OCI-LY1 (cell line): Measurements from ENCODE around the gene RGS10.

Source experiments
- H2AFZ ChIP-seq: fragments of 200-600 bp; sonication (generic), shearing (Covaris generic); 2 replicates; pipeline ENCODE4 v1.6.0; 2014; ENCODE audit warnings: antibody characterized with exemption, mild to moderate bottlenecking, low read length
- H3F3A ChIP-seq: fragments of 200-600 bp; sonication (generic), shearing (Covaris generic); 2 replicates; pipeline ENCODE4 v1.6.0; 2014; ENCODE audit warnings: mild to moderate bottlenecking, antibody characterized with exemption, low read length, moderate library complexity; ENCODE audit not compliant: insufficient read depth
- H3K27ac ChIP-seq: fragments of 200-600 bp; sonication (generic); 2 replicates; pipeline ENCODE4 v1.5.1; 2014; ENCODE audit warnings: low read length, mixed run types, mild to moderate bottlenecking, low read depth; ENCODE audit not compliant: poor library complexity, severe bottlenecking
- H3K27me3 ChIP-seq: fragments of 200-600 bp; sonication (generic); 2 replicates; pipeline ENCODE4 v1.6.0; 2014; ENCODE audit warnings: antibody characterized with exemption, mild to moderate bottlenecking, low read length, moderate library complexity; ENCODE audit not compliant: insufficient read depth
- H3K36me3 ChIP-seq: fragments of 200-600 bp; sonication (generic); 2 replicates; pipeline ENCODE4 v1.6.1; 2014; ENCODE audit warnings: mild to moderate bottlenecking, antibody characterized with exemption, low read length, moderate library complexity, mixed read lengths; ENCODE audit not compliant: insufficient read depth
- H3K4me1 ChIP-seq: fragments of 200-600 bp; sonication (generic); 2 replicates; pipeline ENCODE4 v1.5.1; 2014; ENCODE audit warnings: mild to moderate bottlenecking, low read length, moderate library complexity; ENCODE audit not compliant: insufficient read depth, severe bottlenecking
- H3K4me2 ChIP-seq: fragments of 200-600 bp; sonication (generic), shearing (Covaris generic); 2 replicates; pipeline ENCODE4 v1.6.1; 2014; ENCODE audit warnings: low read length
- H3K4me3 ChIP-seq: fragments of 200-600 bp; sonication (generic); 2 replicates; pipeline ENCODE4 v1.5.1; 2014; ENCODE audit warnings: low read length, low read depth, mild to moderate bottlenecking, mixed read lengths; ENCODE audit not compliant: poor library complexity, severe bottlenecking
- H3K79me2 ChIP-seq: fragments of 200-600 bp; shearing (Covaris generic); 2 replicates; pipeline ENCODE4 v1.6.1; 2016; ENCODE audit warnings: mixed run types, low read length, mixed read lengths; ENCODE audit not compliant: insufficient read depth
- H3K9ac ChIP-seq: fragments of 200-600 bp; sonication (generic), shearing (Covaris generic); 2 replicates; pipeline ENCODE4 v1.6.1; 2014; ENCODE audit warnings: mild to moderate bottlenecking, low read length, mixed read lengths
- H3K9me2 ChIP-seq: fragments of 200-600 bp; sonication (generic), shearing (Covaris generic); 2 replicates; pipeline ENCODE4 v1.6.1; 2014; ENCODE audit warnings: low read depth, mild to moderate bottlenecking, low read length, mixed read lengths
- H3K9me3 ChIP-seq: fragments of 200-600 bp; shearing (Covaris generic); 2 replicates; pipeline ENCODE4 v1.6.1; 2014; ENCODE audit warnings: low read length, mixed read lengths
- H4K20me1 ChIP-seq: fragments of 200-600 bp; sonication (generic), shearing (Covaris generic); 2 replicates; pipeline ENCODE4 v1.6.0; 2016; ENCODE audit warnings: mild to moderate bottlenecking, low read length; ENCODE audit not compliant: insufficient read depth
- CTCF ChIP-seq: fragments of 200-600 bp; sonication (generic), shearing (Covaris generic); IDR thresholded peaks from 2 replicates; pipeline ENCODE4 v1.5.1; 2017; ENCODE audit warnings: mild to moderate bottlenecking, antibody characterized with exemption, low read length, moderate library complexity, mixed read lengths
- EZH2 ChIP-seq: fragments of 200-600 bp; sonication (generic), shearing (Covaris generic); IDR thresholded peaks from 2 replicates; pipeline ENCODE4 v1.8.0; 2017; ENCODE audit warnings: borderline replicate concordance, mixed run types, mild to moderate bottlenecking, antibody characterized with exemption, low read length, moderate library complexity, mixed read lengths

Gene RGS10

GRCh38 chr10:119497243-119497642 is 45.3 kb downstream of the RGS10 start:
- no peaks in the 10 kb centered on the region for H3K36me3 ChIP-seq
- TF ChIP-seq CTCF (no peak), EZH2 (no peak)

GRCh38 chr10:119496273-119496672 is 46.2 kb downstream of the RGS10 start:
- Histone ChIP-seq H3K79me2 (no peaks in the 10 kb centered on the region), H3K27me3 (no peaks in the 10 kb centered on the region), H3K4me1 (no peaks in the 10 kb centered on the region), H3K9ac (no peak overlapping the region), H3K9me2 (no peaks in the 10 kb centered on the region), H3F3A (no peaks in the 10 kb centered on the region), H4K20me1 (no peaks in the 10 kb centered on the region), H3K27ac (no peak overlapping the region), H3K36me3 (no peaks in the 10 kb centered on the region), H3K4me3 (no peak overlapping the region), H3K9me3 (no peaks in the 10 kb centered on the region), H2AFZ (no peak overlapping the region), H3K4me2 (no peak overlapping the region)
- TF ChIP-seq EZH2 (no peak), CTCF (no peak)

More at GRCh38 chr10:119497243-119497642, 45.3 kb downstream of the RGS10 start:
- Histone ChIP-seq H3K4me1 (peaks cover 5% of the 10 kb centered on the region), H3K9me2 (no peaks in the 10 kb centered on the region), H3K79me2 (no peaks in the 10 kb centered on the region), H3K9me3 (no peaks in the 10 kb centered on the region), H3K9ac (no peak overlapping the region), H3K4me3 (no peak overlapping the region), H3F3A (no peaks in the 10 kb centered on the region), H3K4me2 (no peak overlapping the region), H4K20me1 (no peaks in the 10 kb centered on the region), H3K27me3 (no peaks in the 10 kb centered on the region), H2AFZ (no peak overlapping the region), H3K27ac (no peak overlapping the region)

- H3K4me2 ChIP-seq, result no peak overlapping the region
- H3K9me3 ChIP-seq, result no peaks in the 10 kb centered on the region
- TF ChIP-seq CTCF (no peak), EZH2 (no peak)
- H4K20me1 ChIP-seq, result no peaks in the 10 kb centered on the region
- H2AFZ ChIP-seq, result no peak overlapping the region
- H3K4me1 ChIP-seq, result no peaks in the 10 kb centered on the region
- no peak overlapping the region for H3K9ac ChIP-seq
- no peaks in the 10 kb centered on the region for H3F3A ChIP-seq
- no peaks in the 10 kb centered on the region for H3K9me2 ChIP-seq
- no peaks in the 10 kb centered on the region for H3K36me3 ChIP-seq
- H3K27ac ChIP-seq, result no peak overlapping the region
- H3K4me3 ChIP-seq, result no peak overlapping the region
- no peaks in the 10 kb centered on the region for H3K79me2 ChIP-seq
- H3K27me3 ChIP-seq, result no peaks in the 10 kb centered on the region
These were observed 47.0 kb downstream of the RGS10 start for GRCh38 chr10:119495545-119495944.
